DOHH2 (cell line): Measurements from ENCODE around the gene CDH4.

Experiments
- H3F3A ChIP-seq: fragments of 200-600 bp; sonication (generic), shearing (Covaris generic); 2 replicates; pipeline ENCODE4 v1.6.0; 2016; ENCODE audit warnings: antibody characterized with exemption, mild to moderate bottlenecking; ENCODE audit not compliant: control insufficient read depth, insufficient read depth
- H3K27ac ChIP-seq: fragments of 200-600 bp; sonication (generic); 2 replicates; pipeline ENCODE4 v1.5.1; 2014; ENCODE audit warnings: low read depth, mild to moderate bottlenecking, low read length, moderate library complexity
- H3K27me3 ChIP-seq: fragments of 200-600 bp; sonication (generic); 2 replicates; pipeline ENCODE4 v1.6.1; 2014; ENCODE audit warnings: mild to moderate bottlenecking, low read length, mixed read lengths; ENCODE audit not compliant: control insufficient read depth
- H3K36me3 ChIP-seq: fragments of 200-600 bp; sonication (generic); 2 replicates; pipeline ENCODE4 v1.6.1; 2014; ENCODE audit warnings: mild to moderate bottlenecking, low read length, moderate library complexity, mixed read lengths; ENCODE audit not compliant: control insufficient read depth
- H3K4me1 ChIP-seq: fragments of 200-600 bp; sonication (generic); 2 replicates; pipeline ENCODE4 v1.6.1; 2014; ENCODE audit warnings: mild to moderate bottlenecking, low read length, mixed read lengths; ENCODE audit not compliant: control insufficient read depth
- H3K4me2 ChIP-seq: fragments of 200-600 bp; sonication (generic); 2 replicates; pipeline ENCODE4 v1.6.0; 2014; ENCODE audit warnings: mild to moderate bottlenecking, low read length, moderate library complexity
- H3K4me3 ChIP-seq: fragments of 200-600 bp; sonication (generic); 2 replicates; pipeline ENCODE4 v1.5.1; 2014; ENCODE audit warnings: mild to moderate bottlenecking, low read length, mixed read lengths
- H3K79me2 ChIP-seq: fragments of 200-600 bp; sonication (generic); 2 replicates; pipeline ENCODE4 v1.6.1; 2014; ENCODE audit warnings: mild to moderate bottlenecking, low read length, mixed read lengths; ENCODE audit not compliant: control insufficient read depth
- H3K9me2 ChIP-seq: fragments of 200-600 bp; sonication (generic); replicated peaks from 2 replicates; pipeline ENCODE4 v1.6.1; 2014; ENCODE audit warnings: mild to moderate bottlenecking, low read length, mixed read lengths; ENCODE audit not compliant: control insufficient read depth
- H3K9me3 ChIP-seq: fragments of 200-600 bp; sonication (generic); 2 replicates; pipeline ENCODE4 v1.6.1; 2014; ENCODE audit warnings: antibody characterized with exemption, low read length, mixed read lengths; ENCODE audit not compliant: control insufficient read depth, insufficient read depth
- H4K20me1 ChIP-seq: fragments of 200-600 bp; sonication (generic); 2 replicates; pipeline ENCODE4 v1.6.0; 2014; ENCODE audit warnings: low read depth, mild to moderate bottlenecking, antibody characterized with exemption, low read length, moderate library complexity; ENCODE audit not compliant: control insufficient read depth, insufficient read depth
- EZH2phosphoT487 ChIP-seq: fragments of 200-600 bp; sonication (generic); IDR thresholded peaks from 2 replicates; pipeline ENCODE4 v1.6.1; 2017; ENCODE audit warnings: borderline replicate concordance, mild to moderate bottlenecking, antibody characterized with exemption, low read length, moderate library complexity, mixed read lengths
- TF ChIP-seq, protein P1 (sequence below): fragments of 200-600 bp; sonication (generic); IDR thresholded peaks from one replicate; pipeline ENCODE4 v1.5.1; 2014; ENCODE audit warnings: antibody characterized with exemption, mild to moderate bottlenecking, low read depth, low read length; ENCODE audit not compliant: poor library complexity, severe bottlenecking

CDH4 gene

DNA sequence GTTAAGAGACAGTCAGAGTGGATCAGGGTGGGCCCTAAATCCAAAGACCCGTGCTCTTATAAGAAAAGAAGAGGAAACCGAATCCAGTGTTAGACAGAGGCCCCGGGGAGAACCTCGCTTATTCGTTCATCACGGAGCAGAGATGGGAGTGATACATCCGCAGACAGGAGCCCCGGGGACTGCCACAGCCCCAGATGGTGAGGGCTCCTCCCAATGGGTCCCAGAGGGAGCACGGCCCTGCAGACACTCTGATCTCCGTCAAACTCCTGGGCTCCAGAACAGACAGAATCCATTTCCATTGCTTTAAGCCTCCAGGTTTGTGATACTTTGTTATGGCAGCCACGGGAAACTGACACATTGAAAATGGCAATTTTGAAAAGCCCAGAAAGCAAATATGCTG lies 47.0 kb downstream of the CDH4 start:
- H3K27me3 ChIP-seq: no peaks in the 10 kb centered on the region
- no peaks in the 10 kb centered on the region for H4K20me1 ChIP-seq
- H3K9me2 ChIP-seq: no peaks in the 10 kb centered on the region
- H3K4me3 ChIP-seq: no peak overlapping the region
- H3F3A ChIP-seq: no peaks in the 10 kb centered on the region
- no peaks in the 10 kb centered on the region for H3K36me3 ChIP-seq
- no peaks in the 10 kb centered on the region for H3K4me1 ChIP-seq
- no peaks in the 10 kb centered on the region for H3K79me2 ChIP-seq
- H3K9me3 ChIP-seq: no peaks in the 10 kb centered on the region; the same call in 1 of the 2 replicates
- no peak for TF ChIP-seq EZH2phosphoT487
- TF ChIP-seq, protein P1, sequence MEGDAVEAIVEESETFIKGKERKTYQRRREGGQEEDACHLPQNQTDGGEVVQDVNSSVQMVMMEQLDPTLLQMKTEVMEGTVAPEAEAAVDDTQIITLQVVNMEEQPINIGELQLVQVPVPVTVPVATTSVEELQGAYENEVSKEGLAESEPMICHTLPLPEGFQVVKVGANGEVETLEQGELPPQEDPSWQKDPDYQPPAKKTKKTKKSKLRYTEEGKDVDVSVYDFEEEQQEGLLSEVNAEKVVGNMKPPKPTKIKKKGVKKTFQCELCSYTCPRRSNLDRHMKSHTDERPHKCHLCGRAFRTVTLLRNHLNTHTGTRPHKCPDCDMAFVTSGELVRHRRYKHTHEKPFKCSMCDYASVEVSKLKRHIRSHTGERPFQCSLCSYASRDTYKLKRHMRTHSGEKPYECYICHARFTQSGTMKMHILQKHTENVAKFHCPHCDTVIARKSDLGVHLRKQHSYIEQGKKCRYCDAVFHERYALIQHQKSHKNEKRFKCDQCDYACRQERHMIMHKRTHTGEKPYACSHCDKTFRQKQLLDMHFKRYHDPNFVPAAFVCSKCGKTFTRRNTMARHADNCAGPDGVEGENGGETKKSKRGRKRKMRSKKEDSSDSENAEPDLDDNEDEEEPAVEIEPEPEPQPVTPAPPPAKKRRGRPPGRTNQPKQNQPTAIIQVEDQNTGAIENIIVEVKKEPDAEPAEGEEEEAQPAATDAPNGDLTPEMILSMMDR: no peak
- H3K27ac ChIP-seq: no peak overlapping the region
- no peak overlapping the region for H3K4me2 ChIP-seq

DNA sequence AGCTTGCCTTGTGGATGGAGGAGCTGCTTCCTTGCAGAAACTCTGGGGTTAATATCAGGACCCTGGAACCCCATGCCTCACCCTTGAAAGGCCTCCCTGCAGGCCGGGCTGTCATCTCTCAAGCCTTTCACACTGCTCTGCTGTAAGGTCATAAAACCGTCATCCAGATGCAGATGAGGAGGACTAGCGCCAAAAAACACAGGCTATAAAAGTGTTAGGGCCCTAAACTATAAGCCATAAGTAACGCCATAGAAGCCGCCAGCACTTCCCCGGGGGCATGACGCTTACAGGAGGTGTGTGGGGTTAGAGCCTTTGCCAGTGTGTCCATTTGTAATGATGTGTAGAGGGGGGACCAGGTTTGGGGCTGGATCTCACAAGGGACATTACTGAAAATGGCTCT lies 47.6 kb downstream of the CDH4 start:
- H3K27ac ChIP-seq: no peak overlapping the region

DNA sequence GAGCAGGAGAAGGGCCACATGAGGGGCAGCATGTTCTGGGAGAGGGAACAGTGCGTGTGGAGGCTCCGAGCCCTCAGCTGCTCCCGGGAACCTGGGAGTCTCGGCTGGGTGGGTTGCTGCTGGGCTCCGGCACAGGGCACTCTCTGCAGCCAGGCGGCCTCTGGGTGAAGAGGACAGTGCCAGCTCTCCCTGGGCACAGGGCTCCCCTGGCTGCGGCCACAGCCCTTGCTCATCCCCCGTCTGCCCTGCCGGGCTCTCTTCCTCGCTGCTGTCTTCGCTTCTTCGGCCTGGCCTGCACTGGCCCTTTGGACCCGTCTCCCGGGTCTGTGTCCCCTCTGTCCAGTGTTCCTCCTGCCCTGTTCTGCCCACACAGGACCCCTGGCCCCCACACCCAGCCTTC lies 48.2 kb downstream of the CDH4 start:
- Histone ChIP-seq H3K9me2 (no peaks in the 10 kb centered on the region), H3F3A (no peaks in the 10 kb centered on the region), H3K4me3 (no peak overlapping the region), H3K4me1 (no peaks in the 10 kb centered on the region), H3K36me3 (no peaks in the 10 kb centered on the region), H3K4me2 (no peak overlapping the region), H4K20me1 (no peaks in the 10 kb centered on the region), H3K9me3 (no peaks in the 10 kb centered on the region; the same call in 1 of the 2 replicates), H3K79me2 (no peaks in the 10 kb centered on the region), H3K27ac (no peak overlapping the region), H3K27me3 (no peaks in the 10 kb centered on the region)
- TF ChIP-seq EZH2phosphoT487: no peak
- TF ChIP-seq, protein P1: no peak

More for the DNA sequence above, 47.6 kb downstream of the CDH4 start:
- TF ChIP-seq, protein P1: no peak
- TF ChIP-seq EZH2phosphoT487: no peak
- no peaks in the 10 kb centered on the region for H3K4me1 ChIP-seq
- no peaks in the 10 kb centered on the region for H3K27me3 ChIP-seq
- H3K36me3 ChIP-seq: no peaks in the 10 kb centered on the region
- no peaks in the 10 kb centered on the region; the same call in 1 of the 2 replicates for H3K9me3 ChIP-seq
- no peak overlapping the region for H3K4me2 ChIP-seq
- no peaks in the 10 kb centered on the region for H4K20me1 ChIP-seq
- no peaks in the 10 kb centered on the region for H3K79me2 ChIP-seq
- no peak overlapping the region for H3K4me3 ChIP-seq
- H3K9me2 ChIP-seq: no peaks in the 10 kb centered on the region
- no peaks in the 10 kb centered on the region for H3F3A ChIP-seq
